Body of pancreas (tissue), 4 donors: ENCODE measurements around the gene ZC3H7A. TPM values are rescaled to one million over a fixed set of nuclear protein-coding genes. Genes with fewer than 3 reads are reported as not detected.

Experiments
- ATAC-seq: fragments of 150-250 bp; one replicate; pipeline ENCODE4 v1.9.1; 2016
- DNase-seq, 4 donors: peaks; one replicate each; pipeline ENCODE4 v3.0.0-alpha.2; 2019
- H3K27ac ChIP-seq, 4 donors: fragments of 200-600 bp; sonication (generic); 1 replicate in 3 of 4; 2 replicates in 1 of 4; pipeline versions ENCODE4 v1.5.1 to v1.6.1; 2016 to 2019; ENCODE audit warnings: mild to moderate bottlenecking in 1 of 4, mixed read lengths in 1 of 4, moderate library complexity in 1 of 4
- H3K27me3 ChIP-seq, 2 donors: fragments of 200-600 bp; sonication (generic); one replicate each; pipeline ENCODE4 v1.6.0; 2016; ENCODE audit warnings: mild to moderate bottlenecking in 1 of 2
- H3K36me3 ChIP-seq, 2 donors: fragments of 200-600 bp; sonication (generic); replicated peaks in 1 of 2; 2 replicates each; pipeline ENCODE4 v1.5.1; 2016; ENCODE audit warnings: low read depth in 2 of 2; ENCODE audit not compliant: insufficient read depth in 1 of 2
- H3K4me1 ChIP-seq: fragments of 200-600 bp; sonication (generic); one replicate; pipeline ENCODE4 v1.6.0; 2016
- H3K4me3 ChIP-seq, 2 donors: fragments of 200-600 bp; sonication (generic); 1 replicate in 1 of 2; 2 replicates in 1 of 2; pipeline ENCODE4 v1.5.1; 2016 to 2019
- H3K9me3 ChIP-seq, 3 donors: fragments of 200-600 bp; sonication (generic); 1 replicate in 2 of 3; 2 replicates in 1 of 3; pipeline ENCODE4 v1.5.1; 2016
- POLR2A ChIP-seq, 3 donors: fragments of 450-650 bp; IDR thresholded peaks; one replicate each; pipeline ENCODE4 v1.6.1; 2016; ENCODE audit warnings: antibody characterized with exemption in 3 of 3, mild to moderate bottlenecking in 2 of 3
- WGBS, 2 donors: methylation state at CpG; one replicate each; pipeline ENCODE4 v1.1.5; 2017; 5-methylcytosine and 5-hydroxymethylcytosine counted together
- intact Hi-C: fragments of 100-400 bp; cut with DNase I; formaldehyde crosslinking; loops from one replicate; pipeline ENCODE4 v1.15.1; 2023
- total RNA-seq, 2 donors: library from RNA; depleted of rRNA; stranded (reverse); fragments of >200 nt; gene quantifications; one replicate each; pipeline ENCODE4 v1.1.0, GENCODE V29; 2016
- TF ChIP-seq, protein P1 (sequence below), 7 experiments: fragments of 450-650 bp in 4 of 7; fragments of 200-600 bp in 3 of 7; sonication (generic) in 3 of 7; IDR thresholded peaks; one replicate each; pipeline ENCODE4 v1.5.1; 2016 to 2019; ENCODE audit warnings: antibody characterized with exemption in 7 of 7

Gene ZC3H7A
- total RNA-seq, 2 donors from 2014 or later: 26.4 to 49.5 TPM

DNA sequence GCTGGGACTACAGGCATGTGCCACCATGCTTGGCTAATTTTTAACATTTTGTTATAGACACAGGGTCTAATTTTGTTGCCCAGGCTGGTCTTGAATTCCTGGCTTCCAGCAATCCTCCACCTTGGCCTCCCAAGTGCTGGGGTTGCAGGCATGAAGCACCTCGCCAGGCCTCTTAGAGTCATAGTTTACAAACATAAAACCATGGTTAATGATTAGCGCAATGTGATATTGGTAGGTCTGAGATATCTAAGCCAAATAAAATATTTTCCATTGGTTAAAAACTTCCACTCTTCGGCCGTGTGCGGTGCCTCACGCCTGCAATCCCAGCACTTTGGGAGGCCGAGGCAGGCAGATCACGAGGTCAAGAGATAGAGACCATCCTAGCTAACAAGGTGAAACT lies 71.0 kb downstream of the ZC3H7A start:
- H3K4me3 ChIP-seq: no peak overlapping the region
- 5 to 16% methylated on average over 7 to 8 of the region's 8 CpGs for WGBS, 2 donors
- peak overlapping the region; percentile 46 to 80 (median 60) for H3K27ac ChIP-seq
- H3K27me3 ChIP-seq: no peaks in the 10 kb centered on the region
- peaks cover 74% of the 10 kb centered on the region for H3K4me1 ChIP-seq
- ATAC-seq (peak; percentile 91), DNase-seq (peak; percentile 53 to 75 (median 71))
- peaks cover 5 to 7% of the 10 kb centered on the region in 2 donors for H3K36me3 ChIP-seq
- intact Hi-C loops: no loop called here
- no peaks in the 10 kb centered on the region for H3K9me3 ChIP-seq
- TF ChIP-seq, protein P1, sequence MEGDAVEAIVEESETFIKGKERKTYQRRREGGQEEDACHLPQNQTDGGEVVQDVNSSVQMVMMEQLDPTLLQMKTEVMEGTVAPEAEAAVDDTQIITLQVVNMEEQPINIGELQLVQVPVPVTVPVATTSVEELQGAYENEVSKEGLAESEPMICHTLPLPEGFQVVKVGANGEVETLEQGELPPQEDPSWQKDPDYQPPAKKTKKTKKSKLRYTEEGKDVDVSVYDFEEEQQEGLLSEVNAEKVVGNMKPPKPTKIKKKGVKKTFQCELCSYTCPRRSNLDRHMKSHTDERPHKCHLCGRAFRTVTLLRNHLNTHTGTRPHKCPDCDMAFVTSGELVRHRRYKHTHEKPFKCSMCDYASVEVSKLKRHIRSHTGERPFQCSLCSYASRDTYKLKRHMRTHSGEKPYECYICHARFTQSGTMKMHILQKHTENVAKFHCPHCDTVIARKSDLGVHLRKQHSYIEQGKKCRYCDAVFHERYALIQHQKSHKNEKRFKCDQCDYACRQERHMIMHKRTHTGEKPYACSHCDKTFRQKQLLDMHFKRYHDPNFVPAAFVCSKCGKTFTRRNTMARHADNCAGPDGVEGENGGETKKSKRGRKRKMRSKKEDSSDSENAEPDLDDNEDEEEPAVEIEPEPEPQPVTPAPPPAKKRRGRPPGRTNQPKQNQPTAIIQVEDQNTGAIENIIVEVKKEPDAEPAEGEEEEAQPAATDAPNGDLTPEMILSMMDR (IDR thresholded peaks at IDR 0.05): no peak
- TF ChIP-seq POLR2A (IDR thresholded peaks at IDR 0.05): no peak

DNA sequence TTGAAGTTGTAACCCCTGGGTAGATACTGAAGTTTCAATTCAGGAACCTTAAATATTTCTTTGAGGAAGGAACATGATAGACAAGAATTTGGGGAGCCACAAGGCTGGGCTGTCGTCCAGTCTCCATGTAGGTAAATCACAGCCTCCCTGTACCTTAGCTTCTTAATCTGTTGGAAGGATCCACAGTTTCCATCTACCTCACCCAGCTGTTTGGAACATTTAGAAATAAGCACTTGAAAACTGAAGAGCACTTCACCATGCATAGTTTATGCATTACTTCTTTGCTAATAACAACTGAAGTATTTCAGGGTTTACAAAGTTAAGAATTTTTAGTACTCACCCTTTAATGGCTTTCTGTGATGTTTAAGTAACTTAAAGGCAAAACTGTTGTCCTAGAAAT lies 71.6 kb downstream of the ZC3H7A start:
- Histone ChIP-seq H3K27ac (peak overlapping the region; percentile 8 to 80 (median 60)), H3K9me3 (no peaks in the 10 kb centered on the region), H3K36me3 (peaks cover 9 to 11% of the 10 kb centered on the region in 2 donors), H3K4me3 (no peak overlapping the region), H3K4me1 (peaks cover 70% of the 10 kb centered on the region), H3K27me3 (no peaks in the 10 kb centered on the region)
- intact Hi-C loops: no loop called here
- 28 to 32% methylated on average over 1 of the region's 1 CpG for WGBS, 2 donors
- DNase-seq (no peak), ATAC-seq (no peak)
- TF ChIP-seq, protein P1 (IDR thresholded peaks at IDR 0.05): no peak
- TF ChIP-seq POLR2A (IDR thresholded peaks at IDR 0.05): no peak

DNA sequence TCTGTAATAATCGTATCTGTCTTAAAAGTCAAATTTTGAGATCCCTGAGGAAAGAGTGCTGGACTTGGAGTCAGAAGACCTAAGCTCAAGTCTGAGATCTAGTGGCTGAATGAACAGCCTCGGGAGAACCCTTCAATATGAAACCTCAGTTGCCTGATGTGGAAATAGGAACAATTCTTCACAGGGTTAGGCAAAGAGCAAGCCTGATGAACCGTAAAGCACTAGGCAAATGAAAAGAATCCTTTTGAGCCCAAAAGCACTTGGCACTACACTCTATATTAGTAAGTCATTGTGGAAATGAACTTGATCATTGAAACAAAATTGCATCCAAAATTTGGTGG lies 74.6 kb downstream of the ZC3H7A start:
- TF ChIP-seq, protein P1 (IDR thresholded peaks at IDR 0.05): no peak
- no peak for TF ChIP-seq POLR2A (IDR thresholded peaks at IDR 0.05)
- Histone ChIP-seq H3K36me3 (peaks cover 9 to 12% of the 10 kb centered on the region in 2 donors), H3K27me3 (no peaks in the 10 kb centered on the region), H3K4me3 (no peak overlapping the region), H3K4me1 (peaks cover 72% of the 10 kb centered on the region), H3K9me3 (no peaks in the 10 kb centered on the region), H3K27ac (peak overlapping the region in 3 of 4 donors; percentile 7 to 28 (median 21))
- intact Hi-C loops: no loop called here
- 47 to 55% methylated on average over 3 of the region's 3 CpGs for WGBS, 2 donors
- DNase-seq: no peak
- no peak for ATAC-seq

DNA sequence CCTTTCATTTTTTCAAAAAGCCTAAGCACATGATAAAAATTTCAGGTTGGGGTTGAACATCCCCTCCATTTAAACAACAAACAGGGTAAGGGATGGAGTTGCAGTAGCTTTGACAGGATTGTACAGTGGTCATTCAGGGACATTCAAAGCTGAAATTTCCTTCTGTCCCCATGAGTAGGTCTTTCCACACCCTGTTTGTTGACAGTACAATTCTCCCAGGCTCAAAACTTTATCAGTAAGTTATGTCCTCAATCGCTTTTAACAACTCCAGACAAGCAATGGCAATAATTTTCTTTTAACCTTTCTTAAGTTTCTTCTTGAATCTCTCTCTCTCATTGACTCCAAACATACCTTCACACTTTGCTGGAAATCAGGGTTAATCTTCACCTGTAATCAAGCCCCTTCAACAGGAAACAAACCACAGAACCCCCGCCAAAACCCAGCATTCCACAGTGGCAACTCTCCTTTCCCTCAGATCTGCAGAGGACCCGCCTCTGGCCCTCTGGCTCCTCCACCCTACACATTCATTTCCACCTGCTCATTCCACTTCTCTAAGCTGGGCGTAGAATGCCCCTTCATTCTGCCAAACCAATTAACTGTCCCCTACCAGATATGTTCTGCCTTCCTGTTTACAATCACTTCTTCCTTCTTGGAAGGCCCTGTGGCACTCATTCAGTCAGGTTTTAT lies 75.1 kb downstream of the ZC3H7A start:
- peaks cover 9 to 12% of the 10 kb centered on the region in 2 donors for H3K36me3 ChIP-seq
- H3K27me3 ChIP-seq: no peaks in the 10 kb centered on the region
- TF ChIP-seq, protein P1 (IDR thresholded peaks at IDR 0.05): no peak
- TF ChIP-seq POLR2A (IDR thresholded peaks at IDR 0.05): no peak
- H3K9me3 ChIP-seq: no peaks in the 10 kb centered on the region
- peaks cover 77% of the 10 kb centered on the region for H3K4me1 ChIP-seq
- ATAC-seq: no peak
- H3K4me3 ChIP-seq: no peak overlapping the region
- peak overlapping the region in 3 of 4 donors; percentile 7 to 28 (median 21) for H3K27ac ChIP-seq
- intact Hi-C loops: no loop called here
- WGBS, 2 donors: 36 to 57% methylated on average over 4 of the region's 4 CpGs
- DNase-seq: no peak

DNA sequence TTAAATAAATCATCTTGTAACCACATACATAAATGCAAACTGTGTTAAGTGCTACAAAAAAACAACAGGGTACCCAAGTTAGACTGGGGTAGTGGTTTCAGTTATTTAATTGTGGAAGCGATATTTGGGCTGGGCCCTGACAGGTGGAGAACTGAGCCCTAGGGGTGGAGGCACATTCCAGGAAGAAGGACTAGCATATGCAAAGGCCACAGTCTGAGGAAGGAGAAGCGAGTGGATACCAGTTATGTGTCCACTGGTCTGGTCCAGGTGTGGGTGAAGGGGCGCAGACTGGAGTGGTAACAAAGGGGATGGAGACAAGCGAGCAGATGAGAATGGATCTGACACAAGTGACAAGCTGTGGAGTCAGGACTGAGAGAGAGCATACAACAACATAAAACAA lies 77.3 kb downstream of the ZC3H7A start:
- 94 to 98% methylated on average over 4 of the region's 4 CpGs for WGBS, 2 donors
- Histone ChIP-seq H3K4me1 (peaks cover 77% of the 10 kb centered on the region), H3K36me3 (peaks cover 9 to 12% of the 10 kb centered on the region in 2 donors)

More for the DNA sequence above, 77.3 kb downstream of the ZC3H7A start:
- TF ChIP-seq, protein P1 (IDR thresholded peaks at IDR 0.05): no peak
- TF ChIP-seq POLR2A (IDR thresholded peaks at IDR 0.05): no peak
- intact Hi-C loops: no loop called here
- ATAC-seq: no peak
- Histone ChIP-seq H3K27ac (peak overlapping the region in 2 of 4 donors; percentile 9 to 77), H3K4me3 (no peak overlapping the region), H3K9me3 (no peaks in the 10 kb centered on the region), H3K27me3 (no peaks in the 10 kb centered on the region)
- no peak for DNase-seq
